Hepatic stellate cell (primary cell): Measurements from ENCODE around the gene KIF13A.
"Not testable (repeated sequence)": the region's sequence is repeated elsewhere in the genome, so short reads cannot be mapped to it uniquely, and the experiment has no call there.

Experiments
- DNase-seq: peaks from one replicate; pipeline ENCODE4 v3.0.0; 2011; ENCODE audit warnings: low spot score

KIF13A gene

DNA sequence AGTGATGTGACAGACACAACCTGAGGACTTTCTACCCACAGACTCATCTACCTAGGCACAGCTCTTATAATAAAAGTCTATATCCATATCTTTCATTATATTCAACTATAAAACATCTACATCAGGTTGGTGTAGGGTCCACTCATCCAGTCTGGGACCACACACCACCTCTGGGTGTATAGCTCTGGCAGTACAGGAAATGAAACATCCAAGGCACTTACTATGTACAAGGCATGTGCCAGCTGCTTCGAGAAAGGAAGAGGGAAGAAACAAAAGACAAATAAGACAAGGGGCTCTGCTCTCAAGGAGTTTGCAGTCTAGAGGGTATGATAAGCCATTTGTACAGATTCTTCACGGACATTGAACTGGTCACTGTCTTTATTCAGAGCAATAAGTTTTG, 18.6 kb downstream of the KIF13A start:
- DNase-seq, result no peak

DNA sequence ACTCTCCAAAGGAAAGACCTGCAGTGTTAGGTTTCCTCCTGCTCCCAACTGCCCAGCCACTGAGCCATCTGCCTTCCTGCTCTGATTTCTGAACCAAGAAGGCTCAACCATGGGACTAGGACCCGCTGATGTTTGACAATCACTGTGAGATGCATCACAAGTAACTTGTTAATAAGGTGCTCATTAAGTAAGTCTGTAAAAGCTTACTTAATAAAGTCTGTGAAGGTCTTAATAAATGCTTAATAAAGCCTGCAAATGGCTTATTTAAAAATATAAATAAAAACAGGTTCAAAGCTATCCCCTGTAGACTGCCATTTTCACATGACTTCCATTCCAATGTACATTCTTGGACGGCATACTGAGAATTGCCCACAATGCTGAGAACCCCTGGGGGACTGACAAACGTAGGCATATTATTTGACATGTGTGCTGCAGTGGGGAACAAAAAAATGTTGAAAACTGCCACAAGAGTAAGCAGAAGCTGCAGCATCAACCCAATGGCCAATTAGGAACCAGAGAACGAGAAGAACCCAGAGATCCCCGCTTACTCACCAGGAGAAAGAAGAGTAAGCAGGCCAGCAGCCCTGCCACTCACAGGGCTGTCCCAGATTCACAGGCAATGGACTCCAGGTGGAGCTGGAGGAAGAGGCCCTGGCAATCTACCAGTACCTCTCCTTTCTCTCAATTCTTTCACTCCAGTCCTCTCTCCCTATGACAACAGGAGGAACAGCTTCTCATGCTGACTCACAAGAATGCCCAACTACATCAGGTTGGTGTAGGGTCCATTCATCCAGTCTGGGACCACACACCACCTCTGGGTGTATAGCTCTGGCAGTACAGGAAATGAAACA, 19.5 kb downstream of the KIF13A start:
- no peak for DNase-seq

DNA sequence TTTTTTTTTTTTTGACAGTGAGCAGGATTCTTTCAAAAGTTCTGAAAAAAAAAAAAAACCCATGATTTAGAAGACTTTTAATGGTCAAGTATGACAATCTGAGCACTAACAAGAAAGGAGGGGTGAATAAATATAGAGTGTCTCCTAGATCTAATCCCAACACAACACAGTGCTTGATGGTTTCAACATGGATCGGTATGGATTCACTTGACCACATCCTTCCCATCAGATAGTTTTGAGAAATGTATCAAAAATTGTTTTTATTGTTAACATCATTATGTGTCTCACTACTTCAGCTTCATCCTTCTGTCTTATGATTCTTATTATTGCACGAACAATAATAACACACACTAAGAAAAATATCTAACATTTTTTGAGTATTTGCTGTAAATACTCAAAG, 21.0 kb downstream of the KIF13A start:
- peak; percentile 47 for DNase-seq

DNA sequence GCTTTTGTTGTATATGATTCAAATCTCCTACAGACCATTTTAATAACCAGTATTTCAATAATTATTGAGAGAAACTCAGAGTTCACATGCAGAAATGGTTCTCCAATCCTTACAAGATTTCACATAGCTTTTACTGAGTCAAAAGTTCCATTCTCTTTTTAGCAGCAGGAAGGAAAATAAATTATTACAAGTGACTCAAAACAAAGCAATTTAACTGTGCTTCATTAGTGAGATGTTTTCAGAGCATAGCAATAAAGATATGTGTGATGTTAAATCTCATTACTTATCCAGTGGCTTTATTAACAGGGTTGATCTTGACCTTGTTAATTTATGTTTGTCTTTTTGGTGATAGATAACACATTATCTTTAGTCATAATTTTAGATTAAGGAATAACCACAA, 22.0 kb downstream of the KIF13A start:
- no peak for DNase-seq

DNA sequence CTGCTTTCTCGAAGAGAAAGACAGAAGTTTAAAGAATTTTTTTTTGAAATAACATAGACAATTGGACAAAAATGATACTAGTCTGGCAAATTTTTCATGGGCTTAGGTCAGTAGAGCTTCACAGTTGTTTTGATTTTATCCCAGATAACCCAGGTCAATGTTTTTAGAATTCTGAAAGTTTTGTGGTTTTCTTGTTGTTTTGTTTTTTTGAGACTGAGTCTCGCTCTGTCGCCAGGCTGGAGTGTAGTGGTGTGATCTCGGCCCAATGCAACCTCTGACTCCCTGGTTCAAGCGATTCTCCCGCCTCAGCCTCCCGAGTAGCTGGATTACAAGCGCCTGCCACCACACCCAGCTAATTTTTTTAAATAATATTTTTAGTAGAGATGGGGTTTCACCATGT, 22.8 kb downstream of the KIF13A start:
- no peak for DNase-seq

DNA sequence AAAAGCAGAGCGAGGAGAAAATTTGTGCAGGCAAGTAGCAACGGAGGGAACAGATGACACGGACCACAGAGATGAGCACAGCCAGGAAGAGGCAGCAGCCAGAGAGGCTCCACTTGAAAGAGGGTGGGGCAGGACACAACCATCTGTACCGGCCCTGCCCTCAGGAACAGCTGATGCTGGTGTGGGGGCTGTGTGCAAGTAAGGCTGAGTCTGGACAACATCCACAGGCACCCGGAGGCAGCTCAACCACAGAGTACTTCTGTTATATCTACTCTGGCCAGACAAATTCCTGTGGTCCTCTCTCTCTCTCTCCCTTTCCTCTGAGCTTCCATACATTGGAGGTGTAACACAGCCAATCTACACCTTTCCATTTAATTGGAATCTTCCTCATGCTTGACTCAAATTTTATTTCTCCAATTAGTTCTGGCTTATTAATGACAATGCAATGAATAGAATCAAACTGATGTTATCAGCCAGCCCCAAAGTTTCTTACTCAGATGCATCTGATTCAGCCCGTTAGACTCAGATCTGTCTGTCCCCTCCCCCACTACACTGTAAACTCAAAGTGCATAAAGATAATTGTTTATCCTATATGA, 24.9 kb downstream of the KIF13A start:
- peak; percentile 96 for DNase-seq

DNA sequence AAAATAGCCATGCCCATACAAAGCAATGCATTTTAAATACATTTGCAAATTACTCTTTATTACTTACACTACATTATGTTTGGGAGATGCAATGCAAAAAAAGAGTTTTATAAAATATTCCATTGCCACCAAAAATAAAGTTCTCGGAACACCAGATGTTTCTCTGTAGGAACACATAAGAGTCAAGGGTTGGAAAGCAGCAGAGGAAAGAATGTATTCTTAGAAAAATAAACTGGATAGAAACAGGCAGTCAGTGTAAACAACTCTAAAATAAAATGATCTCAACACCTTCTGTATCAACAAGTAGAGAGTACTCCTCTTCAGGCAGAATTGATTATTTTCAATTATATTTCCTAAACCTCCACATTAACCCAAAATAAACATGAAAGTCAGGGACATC, 28.1 kb downstream of the KIF13A start:
- DNase-seq, result no peak

DNA sequence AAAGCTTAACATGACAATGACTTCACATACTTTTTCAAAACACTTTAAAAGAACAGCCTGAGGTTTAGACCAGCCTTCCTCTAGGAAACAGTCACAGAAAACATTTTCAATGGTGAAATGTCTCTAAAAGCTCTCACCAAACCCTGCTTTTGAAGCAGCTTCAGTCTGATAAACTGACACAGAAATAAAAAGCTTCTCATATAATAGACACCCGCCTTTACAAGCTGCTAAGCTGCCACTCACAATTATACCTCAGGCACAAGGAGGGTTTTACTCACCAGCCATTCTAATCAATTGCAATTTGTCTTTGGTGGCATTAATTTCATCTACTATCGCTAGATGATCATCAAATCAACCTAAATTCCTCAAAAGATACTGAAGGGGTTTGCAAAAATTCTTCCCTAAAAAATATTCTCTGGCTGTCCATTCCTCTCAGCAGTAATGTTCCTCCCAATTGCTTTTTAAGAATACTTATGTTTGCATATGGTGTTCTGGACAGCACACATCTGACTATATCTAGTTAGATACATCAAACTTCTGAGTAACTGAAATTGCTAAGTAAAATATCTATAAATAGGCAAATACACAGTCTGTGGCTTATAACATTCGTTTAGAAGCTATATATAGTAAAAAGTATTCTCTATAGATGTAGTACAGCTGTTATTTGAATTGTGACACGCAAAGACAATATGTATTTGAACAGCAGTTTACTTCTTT, 29.4 kb downstream of the KIF13A start:
- DNase-seq, result no peak

DNA sequence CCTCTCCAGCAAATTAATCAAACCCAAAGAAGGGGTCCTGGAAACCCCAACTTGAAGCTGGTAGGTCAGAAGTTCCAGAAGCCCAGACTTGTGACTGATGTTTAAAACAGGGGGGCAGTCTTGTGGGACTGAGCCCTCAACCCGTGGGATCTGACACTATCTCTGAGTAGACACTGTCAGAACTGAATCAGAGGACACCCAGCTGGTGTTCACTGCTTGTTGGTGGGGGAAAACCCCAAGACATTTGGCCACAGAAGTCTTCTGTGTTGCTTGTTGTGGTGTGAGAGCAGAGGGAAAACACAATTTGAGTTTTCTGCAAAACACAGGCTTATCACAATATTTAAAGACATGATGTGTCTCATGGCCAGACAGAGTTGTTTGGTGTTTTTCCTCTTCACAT, 29.9 kb downstream of the KIF13A start:
- no peak for DNase-seq

DNA sequence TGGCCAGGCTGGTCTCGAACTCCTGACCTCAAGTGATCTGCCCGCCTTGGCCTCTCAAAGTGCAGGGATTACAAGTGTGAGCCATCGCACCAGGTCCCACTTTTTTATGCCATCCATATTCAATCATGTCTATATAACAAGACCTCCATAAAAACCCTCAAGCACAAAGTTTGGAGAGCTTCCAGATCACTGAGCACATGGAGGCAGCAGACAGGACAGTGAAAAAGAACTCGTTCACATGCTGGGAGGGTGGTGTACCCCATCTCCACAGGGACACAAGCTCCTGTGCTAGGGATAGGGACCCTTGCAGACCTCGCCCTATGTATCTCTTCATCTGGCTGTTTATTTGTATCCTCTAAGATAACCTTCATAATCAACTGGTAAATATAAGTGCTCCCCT, 30.3 kb downstream of the KIF13A start:
- DNase-seq, result no peak

DNA sequence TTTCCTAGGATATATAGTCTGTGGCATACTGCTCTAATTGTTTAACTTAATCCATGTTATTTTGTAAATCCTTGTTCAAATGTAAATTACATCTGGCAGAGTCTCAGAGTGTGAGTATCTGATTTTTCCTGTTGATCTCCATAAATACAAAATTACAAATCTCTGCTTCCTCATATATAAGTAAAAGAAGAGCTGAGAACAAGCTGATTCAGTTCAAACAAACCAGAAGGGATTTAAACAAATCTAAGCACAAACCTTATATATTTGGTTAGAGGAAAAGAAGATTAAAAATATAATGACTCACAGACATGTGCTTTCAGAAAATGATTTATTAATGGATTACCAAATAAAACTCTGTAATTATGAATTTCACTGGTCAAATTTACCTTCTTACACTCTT, 37.3 kb downstream of the KIF13A start:
- no peak for DNase-seq

DNA sequence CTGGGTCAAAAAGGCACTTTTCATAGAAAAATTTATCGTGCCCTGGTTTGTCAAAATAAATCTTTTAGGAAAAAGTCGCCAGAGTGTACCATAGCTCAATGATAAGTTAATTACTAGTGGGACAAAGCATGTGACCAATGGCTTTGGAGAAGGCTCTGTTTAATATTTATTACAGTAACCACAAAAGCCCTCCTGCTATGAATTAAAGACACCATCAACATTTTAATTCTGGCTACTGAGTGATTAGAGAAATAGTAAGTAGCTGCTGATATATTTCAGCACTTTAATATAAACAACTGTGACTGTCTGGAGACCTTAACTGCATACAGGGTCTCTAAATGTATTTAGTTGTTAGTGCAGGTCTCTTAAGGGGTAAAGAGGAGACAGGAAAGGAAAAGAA, 38.3 kb downstream of the KIF13A start:
- no peak for DNase-seq

DNA sequence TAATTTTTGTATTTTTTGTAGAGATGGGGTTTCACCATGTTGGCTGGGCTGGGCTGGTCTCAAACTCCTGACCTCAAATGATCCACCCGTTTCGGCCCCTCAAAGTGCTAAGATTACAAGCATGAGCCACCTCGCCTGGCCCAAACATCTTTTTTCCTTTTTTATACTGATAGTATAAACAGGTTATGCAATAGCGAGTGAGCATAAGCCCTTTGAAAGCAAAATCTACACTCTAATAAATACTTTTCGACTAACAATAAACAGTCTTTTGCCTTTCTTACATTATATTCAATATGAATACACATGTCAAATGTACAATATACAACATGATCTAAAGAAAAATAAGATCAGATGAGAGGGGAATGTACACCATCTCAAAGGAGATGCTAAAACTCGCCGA, 38.7 kb downstream of the KIF13A start:
- DNase-seq, result no peak

DNA sequence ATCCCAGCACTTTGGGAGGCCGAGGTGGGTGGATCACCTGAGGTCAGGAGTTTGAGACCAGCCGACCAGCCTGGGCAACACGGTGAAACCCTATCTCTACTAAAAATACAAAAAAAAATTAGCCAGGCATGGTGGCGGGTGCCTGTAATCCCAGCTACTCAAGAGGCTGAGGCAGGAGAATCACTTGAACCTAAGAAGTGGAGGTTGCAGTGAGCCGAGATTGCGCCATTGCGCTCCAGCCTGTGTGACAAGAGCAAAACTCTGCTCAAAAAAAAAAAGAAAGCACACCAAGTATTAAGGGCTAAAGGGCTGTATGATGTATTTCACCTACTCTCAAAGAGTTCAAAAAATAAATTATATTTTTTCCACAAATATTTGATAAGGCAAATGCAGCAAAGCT, 39.9 kb downstream of the KIF13A start:
- DNase-seq, result not testable (repeated sequence)

DNA sequence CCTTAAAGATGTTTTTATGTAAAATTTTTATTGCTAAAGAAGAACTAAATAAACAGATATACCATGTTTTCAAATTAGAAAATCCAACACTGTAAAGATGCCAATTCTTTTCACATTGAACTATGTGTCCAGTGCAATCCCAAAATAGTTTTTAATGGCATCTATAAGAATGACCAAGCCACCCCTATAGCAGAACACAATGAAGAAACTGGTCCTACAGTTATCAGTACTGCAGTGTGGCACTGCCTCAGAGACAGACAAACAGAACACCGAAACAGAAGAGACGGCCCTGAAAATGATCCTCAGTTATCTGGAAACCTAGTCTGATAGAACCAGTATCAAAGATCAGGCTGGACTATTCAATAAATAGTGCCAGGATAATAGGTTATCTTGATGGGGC, 41.9 kb downstream of the KIF13A start:
- DNase-seq, result no peak

DNA sequence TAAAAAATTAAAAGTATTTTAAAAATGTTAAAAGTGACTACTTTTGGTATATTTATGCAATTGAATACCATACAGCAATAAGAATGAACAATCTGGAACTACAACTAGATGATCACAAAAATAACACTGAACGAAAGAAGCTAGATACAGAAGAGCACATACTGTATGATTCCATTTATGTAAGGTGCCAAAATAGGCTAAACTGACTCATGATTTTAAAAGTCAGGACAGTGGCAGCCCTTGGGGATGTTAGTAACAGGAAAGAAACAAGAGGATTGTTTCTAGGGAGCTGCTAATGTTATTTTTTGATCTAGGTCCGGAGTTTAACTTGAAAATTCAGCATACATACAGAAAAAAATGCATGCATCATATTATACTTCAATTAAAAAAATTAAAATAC, 42.3 kb downstream of the KIF13A start:
- peak; percentile 68 for DNase-seq

DNA sequence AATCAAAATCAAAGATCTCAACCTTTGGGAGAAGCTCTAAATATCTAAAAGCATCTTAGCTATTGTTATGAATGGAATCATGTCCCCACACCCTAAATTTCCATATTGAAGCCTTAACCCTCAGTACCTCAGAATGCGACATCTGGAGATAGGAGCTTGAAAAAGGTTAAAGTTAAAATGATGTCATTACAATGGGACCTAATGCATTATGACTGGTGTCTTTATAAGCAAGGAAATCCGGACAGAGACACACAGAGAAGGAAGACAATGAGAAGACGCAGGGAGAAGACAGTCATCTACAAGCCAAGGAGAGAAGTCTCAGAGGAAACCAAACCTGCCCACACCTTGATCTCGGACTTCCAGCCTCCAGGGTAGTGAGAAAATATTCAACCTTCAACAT, 46.1 kb downstream of the KIF13A start:
- DNase-seq, result no peak

DNA sequence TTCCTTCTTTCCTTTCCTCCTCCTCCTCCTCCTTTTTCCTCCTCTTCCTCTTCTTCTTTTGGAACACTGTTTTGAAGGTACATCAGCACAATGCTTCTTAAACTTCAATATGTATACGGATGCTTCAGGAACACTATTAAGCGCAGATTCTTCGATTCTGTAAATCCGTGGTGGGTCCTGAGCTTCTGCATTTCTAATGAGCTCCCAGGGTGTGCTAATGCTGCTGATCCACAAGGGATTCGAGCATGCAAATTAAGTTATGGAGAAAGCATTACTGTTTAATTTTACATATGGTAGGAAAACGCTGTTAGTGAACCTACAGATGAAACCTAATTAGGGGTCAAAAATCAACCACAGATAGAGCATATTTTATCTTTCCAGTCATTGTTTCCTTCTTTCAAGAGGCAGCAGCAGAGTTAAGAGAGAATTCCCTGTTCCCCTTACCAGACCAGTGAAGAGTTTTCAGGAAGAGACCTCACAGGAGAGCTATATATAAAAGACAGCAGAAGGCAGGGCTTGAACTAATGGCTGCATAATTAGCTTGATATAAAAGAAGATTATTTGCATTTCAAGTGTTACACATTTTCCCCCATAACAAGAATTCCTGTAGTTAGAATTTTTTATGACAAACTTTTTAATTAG, 47.2 kb downstream of the KIF13A start:
- DNase-seq, result no peak

DNA sequence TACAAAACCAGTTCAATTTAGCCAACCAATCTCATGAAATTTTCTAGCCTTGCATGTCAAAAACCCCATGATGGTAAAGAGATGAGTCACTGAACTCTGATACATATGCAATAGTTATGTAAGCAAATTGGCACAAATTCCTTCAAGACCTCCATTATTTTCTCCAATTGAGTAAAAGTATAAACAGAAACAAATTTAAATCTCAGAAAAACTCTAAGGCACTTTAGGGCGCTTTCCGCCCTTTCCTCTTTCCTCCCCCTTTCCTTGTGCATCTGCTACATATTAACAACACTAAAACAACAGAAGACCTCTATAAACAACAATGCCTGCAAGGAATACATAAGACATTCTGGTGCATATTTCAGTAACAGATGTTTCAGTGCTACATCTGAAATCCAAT, 48.5 kb downstream of the KIF13A start:
- no peak for DNase-seq

DNA sequence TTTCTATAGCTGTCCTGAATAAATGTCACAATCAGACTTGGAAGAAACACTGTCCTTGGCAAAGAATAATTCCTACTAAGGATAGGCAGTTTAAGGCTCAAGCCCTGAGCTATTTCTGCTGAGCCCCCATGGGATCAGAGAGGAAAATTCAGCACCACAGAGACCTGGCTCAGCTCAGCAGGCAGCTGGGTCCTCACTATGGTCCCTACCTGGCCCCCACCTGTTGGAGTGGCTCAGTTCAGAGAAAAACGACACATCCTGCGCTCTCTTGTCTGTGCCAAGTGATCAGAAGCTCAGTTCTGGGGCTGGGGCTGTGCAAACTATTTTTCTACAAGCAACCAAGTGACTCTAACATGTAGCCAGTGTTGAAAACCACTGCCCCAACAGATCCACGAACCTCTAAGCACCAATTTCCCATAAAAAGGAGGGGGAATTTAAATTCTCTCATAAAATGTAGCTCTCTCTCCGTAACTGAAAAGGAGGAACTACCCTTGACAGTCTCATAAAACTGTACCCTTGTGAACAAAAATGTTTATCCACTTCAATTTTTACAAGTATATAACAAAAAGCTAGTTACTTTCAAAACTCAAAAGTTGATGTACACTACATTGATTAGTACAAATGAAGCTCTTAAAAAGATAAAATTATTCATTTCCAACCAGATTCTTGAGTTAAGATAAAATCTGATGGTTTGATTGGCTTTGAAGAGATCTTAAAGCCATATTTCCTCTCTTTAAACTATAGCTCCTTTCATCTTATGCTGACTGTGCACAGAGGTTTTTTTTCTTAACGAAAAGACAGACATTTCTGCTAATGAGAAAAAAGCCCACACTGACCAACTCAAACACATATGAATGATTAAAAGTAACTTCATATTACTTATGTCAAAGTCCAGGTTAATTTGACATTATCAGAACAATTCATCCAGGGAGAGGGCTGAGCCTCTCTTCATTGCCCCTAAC, 52.0 kb downstream of the KIF13A start:
- DNase-seq, result no peak

DNA sequence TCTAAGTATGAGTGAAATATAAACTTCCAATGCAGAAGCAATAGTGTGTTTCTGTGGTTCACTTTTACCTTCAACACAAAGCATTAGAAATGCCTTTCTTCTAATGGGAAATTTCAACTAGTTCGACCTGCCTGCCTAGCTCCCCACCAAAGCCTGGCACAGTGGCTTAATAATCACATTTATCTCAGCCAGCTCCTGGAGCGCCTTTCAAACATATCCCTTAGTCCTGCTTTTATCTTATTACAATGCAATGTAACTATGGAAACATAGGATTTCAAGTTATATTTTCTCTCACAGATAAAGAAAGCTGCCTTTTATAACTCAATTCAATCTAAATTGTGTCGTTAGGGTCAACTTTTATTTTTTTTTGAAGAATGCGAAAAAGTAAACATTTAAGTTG, 53.7 kb downstream of the KIF13A start:
- no peak for DNase-seq
